Left hindlimb (tissue), 1 donor: ENCODE measurements around the gene SOD2.
"Not testable (repeated sequence)": the region's sequence is repeated elsewhere in the genome, so short reads cannot be mapped to it uniquely, and the experiment has no call there.

Source experiments
- DNase-seq: peaks from one replicate; pipeline ENCODE4 v3.0.0-alpha.2; 2018

Gene SOD2

GRCh38 chr6:159693128-159693893 lies at the start of gene SOD2:
SOD2 (minus strand) TSS chr6:159693241; CDS start chr6:159693167, 74 bp downstream.
- peak; percentile 91 for DNase-seq

GRCh38 chr6:159742165-159742564 lies 49.1 kb upstream of the SOD2 start:
- no peak for DNase-seq

- DNase-seq, result no peak
Measured at GRCh38 chr6:159739341-159739740, 46.3 kb upstream of the SOD2 start.

GRCh38 chr6:159736908-159737307 lies 43.9 kb upstream of the SOD2 start:
- no peak for DNase-seq

- not testable (repeated sequence) for DNase-seq
Measured at GRCh38 chr6:159733395-159733794, 40.4 kb upstream of the SOD2 start.

GRCh38 chr6:159732550-159732949 lies 39.5 kb upstream of the SOD2 start:
- not testable (repeated sequence) for DNase-seq

GRCh38 chr6:159730332-159730676 lies 37.3 kb upstream of the SOD2 start:
- no peak for DNase-seq

- DNase-seq, result no peak
Measured at GRCh38 chr6:159729598-159730331, 36.7 kb upstream of the SOD2 start.

- DNase-seq, result no peak
Measured at GRCh38 chr6:159728531-159728964, 35.5 kb upstream of the SOD2 start.

GRCh38 chr6:159727717-159728445 lies 34.8 kb upstream of the SOD2 start:
- no peak for DNase-seq

- DNase-seq, result peak; percentile 96
Measured at GRCh38 chr6:159726918-159727716, 34.1 kb upstream of the SOD2 start, which contains the start of gene WTAP. WTAP (plus strand) TSS chr6:159727506; CDS start chr6:159736266, 8,760 bp downstream.

- no peak for DNase-seq
Measured at GRCh38 chr6:159726255-159726917, 33.3 kb upstream of the SOD2 start.

GRCh38 chr6:159725208-159725607 lies 32.2 kb upstream of the SOD2 start:
- not testable (repeated sequence) for DNase-seq

GRCh38 chr6:159724778-159725177 lies 31.7 kb upstream of the SOD2 start:
- no peak for DNase-seq

- no peak for DNase-seq
Measured at GRCh38 chr6:159723259-159723658, 30.2 kb upstream of the SOD2 start.

- DNase-seq, result no peak
Measured at GRCh38 chr6:159722655-159723054, 29.6 kb upstream of the SOD2 start.

GRCh38 chr6:159721981-159722380 lies 28.9 kb upstream of the SOD2 start:
- DNase-seq, result not testable (repeated sequence)

- DNase-seq, result no peak
Measured at GRCh38 chr6:159720708-159721107, 27.7 kb upstream of the SOD2 start.

GRCh38 chr6:159719287-159719686 lies 26.2 kb upstream of the SOD2 start:
- DNase-seq, result no peak

- no peak for DNase-seq
Measured at GRCh38 chr6:159718634-159719033, 25.6 kb upstream of the SOD2 start.

GRCh38 chr6:159716247-159717096 lies 23.4 kb upstream of the SOD2 start:
- DNase-seq, result no peak
